HG02642 (cell line): Measurements from ENCODE around the gene NTRK1.

Experiments
- ATAC-seq: cut with Tn5 transposase; IDR thresholded peaks from one replicate; pipeline ENCODE4 v1.9.1; 2021; ENCODE audit warnings: mild to moderate bottlenecking; ENCODE audit not compliant: unreplicated experiment, poor library complexity

The NTRK1 gene

GRCh38 chr1:156836892-156837291, 23.8 kb upstream of the NTRK1 start:
- no peak for ATAC-seq

DNA sequence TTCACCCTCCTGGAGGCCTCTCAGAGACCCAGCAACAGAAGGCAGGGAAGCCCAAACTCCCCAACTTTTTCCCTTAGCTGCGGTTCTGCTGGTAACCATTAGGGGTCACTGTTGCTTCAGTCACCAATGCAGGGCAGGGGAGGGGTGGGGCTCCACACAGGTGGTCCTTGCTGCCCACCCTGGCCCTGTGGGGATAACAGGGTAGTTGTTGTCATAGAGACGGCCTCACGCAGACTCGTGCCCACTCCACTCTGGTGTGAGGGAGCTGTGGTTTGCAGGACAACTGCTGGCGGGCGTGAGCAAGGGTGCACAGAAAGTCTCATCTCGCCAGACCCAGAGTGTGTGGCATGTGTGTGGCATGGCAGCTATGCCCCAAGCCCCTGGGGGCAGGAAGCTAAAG, 21.7 kb upstream of the NTRK1 start:
- ATAC-seq = no peak

GRCh38 chr1:156839426-156840109, 21.1 kb upstream of the NTRK1 start:
- no peak for ATAC-seq

DNA sequence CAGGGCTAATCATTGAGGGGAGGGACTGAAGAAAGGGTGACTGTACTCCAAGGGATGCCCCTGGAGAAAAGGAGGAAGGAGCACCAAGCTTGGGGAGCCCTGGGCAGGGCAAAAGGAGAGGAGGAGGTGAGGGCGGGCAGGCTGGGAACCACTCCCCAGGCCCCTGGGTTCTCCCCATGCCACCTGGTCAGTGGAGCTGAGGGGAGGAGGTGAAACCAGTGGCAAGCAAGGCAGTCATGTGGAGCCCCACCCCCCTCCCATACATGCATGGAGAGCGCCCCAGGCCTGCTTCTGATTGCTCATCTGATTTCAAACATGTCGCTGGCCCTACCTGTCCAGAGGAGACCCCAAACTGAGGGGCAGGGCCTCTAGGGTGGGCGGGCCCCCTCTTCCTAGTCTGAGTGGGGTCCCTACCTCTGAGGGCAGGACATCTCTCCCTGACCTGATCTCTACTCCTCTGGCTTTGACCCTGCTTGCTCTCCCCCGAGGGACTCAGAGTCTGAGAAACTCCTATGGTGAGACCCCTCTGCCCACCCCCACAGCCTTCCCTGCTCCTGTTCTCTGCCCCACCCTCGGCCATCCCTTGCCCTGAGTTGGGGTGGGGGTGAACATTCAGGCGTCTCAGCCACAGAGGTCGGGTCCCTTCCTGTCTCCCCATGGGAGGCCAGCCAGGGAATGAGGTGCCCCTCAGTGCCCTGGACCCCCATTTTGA, 20.3 kb upstream of the NTRK1 start:
- ATAC-seq = no peak

GRCh38 chr1:156840898-156841279, 19.8 kb upstream of the NTRK1 start:
- no peak for ATAC-seq

DNA sequence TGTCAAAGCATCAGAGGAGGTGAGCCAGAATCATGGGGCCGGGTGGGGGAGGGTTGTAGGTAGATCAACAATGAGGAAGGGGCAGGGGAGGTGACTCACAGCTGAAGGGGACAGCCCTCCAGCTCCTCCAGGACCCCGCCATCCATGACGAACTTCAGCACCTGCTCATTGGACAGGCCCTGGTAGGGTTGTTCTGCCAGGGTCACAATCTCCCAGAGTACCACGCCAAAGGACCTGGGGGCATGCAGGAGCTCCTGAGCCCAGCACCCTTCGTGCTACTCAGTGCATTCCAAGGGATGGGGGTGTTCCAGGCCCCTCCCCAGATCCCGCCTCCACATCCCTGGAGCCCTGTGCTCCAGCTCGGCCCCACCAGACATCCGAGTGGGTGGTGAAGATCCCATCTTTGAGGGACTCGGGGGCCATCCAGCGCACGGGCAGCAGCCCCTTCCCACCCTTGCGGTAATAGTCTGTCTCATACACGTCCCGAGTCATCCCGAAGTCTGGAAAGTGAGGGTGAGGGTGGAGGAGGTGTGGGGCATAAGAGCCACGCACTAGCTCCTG, 19.3 kb upstream of the NTRK1 start:
- ATAC-seq = no peak

GRCh38 chr1:156842618-156843300, 17.9 kb upstream of the NTRK1 start:
- no peak for ATAC-seq

DNA sequence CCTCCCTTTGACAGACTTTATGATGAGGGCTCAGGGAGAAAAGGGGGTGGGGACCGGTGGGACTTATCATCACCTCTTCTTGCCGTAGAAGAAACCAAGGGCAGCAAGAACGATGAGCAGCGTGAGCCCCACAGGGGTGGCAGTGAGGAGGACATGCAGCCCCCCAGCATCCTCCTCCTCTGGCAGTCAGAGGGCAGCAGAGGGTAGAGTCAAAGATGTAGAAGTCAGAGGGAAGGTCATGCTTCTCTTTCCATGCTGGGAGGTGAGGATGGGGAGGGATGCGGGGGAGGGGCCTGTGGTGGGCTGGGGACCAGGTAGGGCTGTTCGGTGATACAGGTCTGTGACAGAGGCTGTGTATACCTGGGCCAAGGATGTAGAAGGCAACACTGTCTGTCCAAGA, 16.6 kb upstream of the NTRK1 start:
- ATAC-seq = no peak

- no peak for ATAC-seq
These were observed 16.0 kb upstream of the NTRK1 start for GRCh38 chr1:156844638-156845037.

DNA sequence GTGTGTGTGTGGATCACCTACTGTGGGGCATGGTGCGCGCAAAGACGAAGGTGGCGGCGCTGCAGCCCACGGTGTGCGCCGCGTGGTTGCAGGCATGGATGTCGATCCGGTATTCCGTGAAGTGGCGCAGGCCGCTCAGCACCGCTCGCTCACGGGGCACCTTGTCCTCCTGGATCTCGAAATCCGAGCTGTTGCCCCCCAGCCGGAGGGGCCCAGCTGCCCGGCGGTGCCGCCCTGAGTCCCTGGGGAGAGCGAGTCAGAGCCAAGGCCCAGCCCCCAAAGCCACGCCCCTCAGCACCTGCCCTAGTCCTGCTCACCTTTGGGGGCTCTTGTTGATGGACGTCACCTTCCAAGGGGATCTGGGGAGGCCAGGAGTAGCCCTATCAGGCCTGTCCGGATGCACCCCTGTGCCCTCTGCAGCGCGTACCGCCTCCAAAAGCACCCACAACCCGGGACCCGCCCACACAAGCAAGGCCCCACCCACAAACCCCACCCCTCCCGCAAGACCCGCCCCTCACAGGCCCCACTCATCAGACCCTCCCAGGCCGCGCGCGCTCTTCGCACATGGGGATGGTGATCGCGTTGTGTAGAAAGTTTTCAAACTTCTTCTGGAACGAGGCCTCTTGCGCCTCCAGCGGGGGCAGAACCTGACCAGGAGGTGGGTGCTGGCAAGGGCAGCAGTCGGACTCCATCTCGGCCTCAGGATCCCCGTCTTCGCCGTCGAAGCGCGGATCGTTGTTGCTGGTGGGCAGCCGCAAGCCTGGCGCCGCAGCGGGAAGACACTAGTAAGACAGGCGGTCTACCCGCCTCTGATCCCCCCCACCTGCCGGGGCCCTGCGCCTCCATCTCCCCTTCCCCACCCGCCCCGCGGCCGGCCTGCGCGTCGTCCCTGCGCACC, 15.4 kb upstream of the NTRK1 start:
- no peak for ATAC-seq

DNA sequence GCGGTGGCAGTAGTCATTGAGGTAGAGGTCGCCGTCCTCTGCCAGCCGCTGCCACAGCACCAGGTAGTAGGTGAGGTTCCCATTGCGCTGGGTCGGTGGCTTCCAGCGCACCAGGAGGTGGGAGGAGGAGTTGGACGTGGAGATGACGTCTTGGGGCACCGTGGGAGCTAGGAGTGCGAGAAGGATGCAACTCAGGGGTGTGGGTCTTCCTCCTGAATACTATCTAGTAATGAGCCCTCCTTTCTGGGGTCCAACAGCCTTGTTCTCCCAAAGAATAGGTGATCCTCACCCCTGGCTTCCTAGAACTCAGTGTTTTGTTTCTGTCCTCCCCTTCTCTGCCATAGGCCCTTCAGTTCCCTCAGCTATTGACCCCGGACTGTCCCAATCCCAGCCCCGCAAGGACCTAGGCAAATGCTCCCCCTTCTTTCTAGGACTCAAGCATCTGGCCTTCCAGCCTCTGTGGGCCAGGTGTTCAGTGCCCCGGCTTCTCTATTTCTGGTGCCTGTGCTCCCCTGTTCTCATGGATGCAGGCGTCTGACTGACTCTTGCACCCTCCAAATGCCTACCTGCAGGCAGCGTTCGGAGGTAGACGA, 14.6 kb upstream of the NTRK1 start:
- no peak for ATAC-seq

DNA sequence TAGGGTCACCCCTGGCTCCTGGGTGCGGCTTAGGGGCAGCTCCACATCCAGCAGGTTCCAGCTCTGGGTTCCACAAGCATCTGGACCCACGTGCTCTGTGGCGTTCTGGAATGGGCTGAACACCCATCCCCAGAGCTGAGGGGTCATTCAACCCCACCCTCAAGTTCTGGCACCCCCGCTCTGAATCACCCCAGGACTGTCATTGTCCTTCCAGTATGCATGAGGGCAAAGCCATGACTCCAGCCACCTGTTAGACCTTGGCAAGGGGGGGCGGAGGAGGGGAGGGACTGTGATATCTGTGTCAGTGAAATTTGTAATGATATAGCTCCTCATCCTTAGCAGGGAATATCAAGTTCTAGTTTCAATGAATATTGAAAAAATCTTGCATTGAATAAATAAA, 14.0 kb upstream of the NTRK1 start:
- ATAC-seq = no peak

DNA sequence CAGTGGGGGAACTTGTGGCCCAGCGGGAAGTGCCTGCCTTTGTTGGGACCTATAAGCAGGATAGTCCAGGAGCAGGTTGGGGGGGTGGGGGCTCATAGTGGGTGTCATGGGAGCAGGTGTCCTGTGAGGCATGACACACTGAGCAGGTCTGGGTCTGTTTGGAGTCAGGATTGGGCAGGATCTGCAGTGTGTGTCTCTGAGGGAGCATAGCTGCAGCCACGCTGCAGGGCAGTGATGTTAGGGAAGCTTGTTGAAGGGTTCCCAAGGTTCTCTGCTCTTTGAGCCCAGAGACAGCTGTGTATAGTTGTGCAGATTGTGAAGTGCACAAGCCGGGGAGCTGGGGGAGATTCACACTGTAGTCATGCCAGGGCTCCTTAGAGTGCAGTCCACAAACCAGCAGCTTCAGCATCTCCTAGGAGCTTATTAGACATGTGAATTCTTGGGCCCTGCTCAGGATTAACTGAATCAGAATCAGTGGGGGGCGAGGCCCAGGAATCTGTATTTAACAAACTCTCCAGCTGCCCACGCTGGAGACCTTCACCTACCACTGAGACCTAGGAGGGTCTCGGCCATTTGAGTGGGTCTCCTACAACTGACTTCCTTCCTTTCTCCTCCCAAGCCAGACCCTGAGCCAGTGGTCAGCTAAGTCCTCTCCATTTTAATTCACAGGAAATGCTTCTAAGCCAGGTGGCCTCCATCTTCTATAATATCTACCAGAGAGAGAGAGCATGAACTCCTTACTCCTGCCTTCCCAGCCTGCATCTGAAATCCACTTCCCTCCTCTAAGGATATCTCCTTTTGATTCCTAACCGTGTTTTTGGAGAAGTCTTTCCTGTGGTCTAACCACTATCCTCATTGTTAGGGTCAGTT, 12.8 kb upstream of the NTRK1 start:
- ATAC-seq = no peak

GRCh38 chr1:156848461-156849150, 12.1 kb upstream of the NTRK1 start:
- no peak for ATAC-seq

GRCh38 chr1:156849151-156849496, 11.5 kb upstream of the NTRK1 start:
- no peak for ATAC-seq

DNA sequence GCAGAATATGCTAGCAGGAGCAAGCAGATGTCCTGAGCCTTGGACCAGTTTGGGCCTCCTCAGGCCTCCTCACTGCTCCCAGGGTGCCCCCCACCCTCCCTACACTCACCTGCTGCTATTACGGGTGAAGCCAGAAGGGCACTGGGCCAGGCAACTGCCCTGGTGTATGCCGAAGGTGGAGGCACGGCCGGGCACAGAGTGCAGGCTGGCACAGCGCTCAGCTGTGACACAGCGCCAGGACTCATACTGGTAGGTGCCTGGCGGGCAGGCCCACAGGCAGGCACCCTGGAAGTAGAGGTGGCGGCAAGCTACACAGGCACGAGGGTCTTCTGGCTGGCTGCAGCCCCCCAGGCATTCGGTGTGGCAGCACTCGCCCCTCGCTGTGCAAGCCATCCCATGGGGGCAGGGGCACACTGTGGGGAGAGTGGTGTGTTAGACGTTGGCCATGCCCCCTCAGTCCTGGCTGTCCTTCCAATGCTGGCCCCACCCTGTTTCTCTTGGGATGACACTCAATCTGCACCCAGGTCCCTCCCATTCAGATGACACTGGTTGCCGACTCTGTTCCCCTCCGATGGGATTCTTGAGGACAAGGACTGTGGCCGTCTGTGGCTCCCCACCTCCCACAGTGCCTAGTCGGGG, 8.8 kb upstream of the NTRK1 start:
- ATAC-seq = no peak

GRCh38 chr1:156852418-156852874, 8.2 kb upstream of the NTRK1 start:
- ATAC-seq = no peak

GRCh38 chr1:156853761-156854160, 6.9 kb upstream of the NTRK1 start:
- no peak for ATAC-seq
